Duodenal mucosa (tissue), 2 donors: ENCODE measurements around the gene FAM131C.

Source experiments
- H3K27ac ChIP-seq: one replicate; pipeline ENCODE4 v1.7.0; 2013; ENCODE audit warnings: low read depth, low read length
- H3K27me3 ChIP-seq, 2 donors: one replicate each; pipeline ENCODE4 v1.7.0; 2013; ENCODE audit warnings: low read length in 2 of 2, control low read depth in 1 of 2; ENCODE audit not compliant: insufficient read depth in 2 of 2, control insufficient read depth in 1 of 2
- H3K36me3 ChIP-seq, 2 donors: one replicate each; pipeline ENCODE4 v1.7.0; 2013; ENCODE audit warnings: low read length in 2 of 2, control low read depth in 1 of 2; ENCODE audit not compliant: insufficient read depth in 2 of 2, control insufficient read depth in 1 of 2
- H3K4me1 ChIP-seq, 2 donors: one replicate each; pipeline ENCODE4 v1.7.0; 2013; ENCODE audit warnings: low read length in 2 of 2, control low read depth in 1 of 2; ENCODE audit not compliant: insufficient read depth in 2 of 2, control insufficient read depth in 1 of 2
- H3K4me3 ChIP-seq, 2 donors: one replicate each; pipeline ENCODE4 v1.7.0; 2013; ENCODE audit warnings: low read length in 2 of 2, low read depth in 1 of 2
- H3K9ac ChIP-seq, 2 donors: one replicate each; pipeline ENCODE4 v1.7.0; 2013; ENCODE audit warnings: low read length in 2 of 2, low read depth in 1 of 2
- H3K9me3 ChIP-seq, 2 donors: one replicate each; pipeline ENCODE4 v1.7.0; 2013; ENCODE audit warnings: low read length in 2 of 2, control low read depth in 1 of 2; ENCODE audit not compliant: control insufficient read depth in 1 of 2

FAM131C gene

GRCh38 chr1:16070640-16071355 lies 2.7 kb downstream of the FAM131C start:
- Histone ChIP-seq H3K4me1 (peaks cover 11 to 26% of the 10 kb centered on the region in 2 donors), H3K36me3 (no peaks in the 10 kb centered on the region)

GRCh38 chr1:16068356-16069270 lies 4.8 kb downstream of the FAM131C start:
- peaks cover 0 to 6% of the 10 kb centered on the region in 2 donors for H3K27me3 ChIP-seq
- peaks cover 11 to 20% of the 10 kb centered on the region in 2 donors for H3K4me1 ChIP-seq
- H3K27ac ChIP-seq, result no peak overlapping the region
- H3K9ac ChIP-seq, result no peak overlapping the region
- H3K9me3 ChIP-seq, result no peaks in the 10 kb centered on the region
- no peak overlapping the region for H3K4me3 ChIP-seq
- H3K36me3 ChIP-seq, result no peaks in the 10 kb centered on the region

More at GRCh38 chr1:16070640-16071355, 2.7 kb downstream of the FAM131C start:
- Histone ChIP-seq H3K9me3 (no peaks in the 10 kb centered on the region), H3K27me3 (peaks cover 0 to 6% of the 10 kb centered on the region in 2 donors), H3K4me3 (no peak overlapping the region), H3K9ac (no peak overlapping the region), H3K27ac (no peak overlapping the region)

GRCh38 chr1:16067933-16068332 lies 5.5 kb downstream of the FAM131C start:
- Histone ChIP-seq H3K4me1 (peaks cover 11 to 20% of the 10 kb centered on the region in 2 donors), H3K9me3 (no peaks in the 10 kb centered on the region), H3K27me3 (peaks cover 0 to 6% of the 10 kb centered on the region in 2 donors), H3K4me3 (no peak overlapping the region), H3K27ac (no peak overlapping the region), H3K36me3 (no peaks in the 10 kb centered on the region), H3K9ac (no peak overlapping the region)

- Histone ChIP-seq H3K9me3 (no peaks in the 10 kb centered on the region), H3K27ac (no peak overlapping the region), H3K27me3 (no peaks in the 10 kb centered on the region), H3K36me3 (no peaks in the 10 kb centered on the region), H3K4me1 (peaks cover 11 to 20% of the 10 kb centered on the region in 2 donors), H3K4me3 (no peak overlapping the region), H3K9ac (no peak overlapping the region)
These were observed 6.2 kb downstream of the FAM131C start for GRCh38 chr1:16067127-16067768.

- Histone ChIP-seq H3K27me3 (no peaks in the 10 kb centered on the region), H3K9ac (no peak overlapping the region), H3K27ac (no peak overlapping the region), H3K4me3 (no peak overlapping the region), H3K9me3 (no peaks in the 10 kb centered on the region), H3K4me1 (peaks cover 11 to 20% of the 10 kb centered on the region in 2 donors), H3K36me3 (no peaks in the 10 kb centered on the region)
These were observed 7.2 kb downstream of the FAM131C start for GRCh38 chr1:16066245-16066644.

- Histone ChIP-seq H3K27me3 (no peaks in the 10 kb centered on the region), H3K9ac (no peak overlapping the region), H3K9me3 (no peaks in the 10 kb centered on the region), H3K4me1 (peaks cover 11 to 15% of the 10 kb centered on the region in 2 donors), H3K36me3 (no peaks in the 10 kb centered on the region), H3K27ac (no peak overlapping the region), H3K4me3 (no peak overlapping the region)
These were observed 8.2 kb downstream of the FAM131C start for GRCh38 chr1:16065269-16065576.

GRCh38 chr1:16064536-16065268 lies 8.7 kb downstream of the FAM131C start:
- Histone ChIP-seq H3K27me3 (no peaks in the 10 kb centered on the region), H3K4me1 (peaks cover 11 to 15% of the 10 kb centered on the region in 2 donors), H3K9me3 (no peaks in the 10 kb centered on the region), H3K27ac (no peak overlapping the region), H3K36me3 (no peaks in the 10 kb centered on the region), H3K9ac (no peak overlapping the region), H3K4me3 (no peak overlapping the region)

- Histone ChIP-seq H3K4me1 (peaks cover 11 to 15% of the 10 kb centered on the region in 2 donors), H3K4me3 (no peak overlapping the region), H3K9me3 (no peaks in the 10 kb centered on the region), H3K36me3 (no peaks in the 10 kb centered on the region), H3K27me3 (no peaks in the 10 kb centered on the region), H3K27ac (no peak overlapping the region), H3K9ac (no peak overlapping the region)
These were observed 9.5 kb downstream of the FAM131C start for GRCh38 chr1:16063921-16064320.

GRCh38 chr1:16063226-16063829 lies 10.1 kb downstream of the FAM131C start:
- Histone ChIP-seq H3K9me3 (no peaks in the 10 kb centered on the region), H3K27me3 (no peaks in the 10 kb centered on the region), H3K9ac (no peak overlapping the region), H3K4me3 (no peak overlapping the region), H3K4me1 (peaks cover 11 to 15% of the 10 kb centered on the region in 2 donors), H3K36me3 (no peaks in the 10 kb centered on the region), H3K27ac (no peak overlapping the region)
